GM12878 (cell line): ENCODE results near the gene MEF2C. TPM values are rescaled to one million over a fixed set of nuclear protein-coding genes. Genes with fewer than 3 reads are reported as not detected.

Experiments used
- ATAC-seq: fragments of 200-7000 bp; cut with Tn5 transposase; 3 replicates; pipeline ENCODE4 v1.9.1; 2020; ENCODE audit warnings: mild to moderate bottlenecking, moderate library complexity
- BruUV-seq: library from RNA; stranded (reverse); fragments of 400-500 nt; replicated peaks from 2 replicates; lab custom pipeline; 2021; lab: Mats Ljungman, UMichigan
- CTCF ChIA-PET: fragments of 300-600 bp; sonication (Branson Sonifier 250); formaldehyde crosslinking; extraction: SDS; loops from one replicate; lab custom pipeline; 2021; ENCODE audit warnings: inconsistent platforms; lab: Yijun Ruan, JAX
- POLR2A ChIA-PET: fragments of 350-600 bp; formaldehyde crosslinking; extraction: SDS; loops from one replicate; lab custom pipeline; 2021; ENCODE audit warnings: inconsistent platforms; lab: Charles Lee
- RAD21 ChIA-PET: fragments of 300-600 bp; sonication (Branson Sonifier 250); formaldehyde crosslinking; loops from one replicate; lab custom pipeline; 2023; ENCODE audit warnings: antibody characterized with exemption; ENCODE audit not compliant: unreplicated experiment; lab: Charles Lee
- SMC1A ChIA-PET: fragments of 300-600 bp; sonication (Branson Sonifier 250); formaldehyde crosslinking; loops from one replicate; lab custom pipeline; 2023; ENCODE audit not compliant: unreplicated experiment, uncharacterized antibody; lab: Charles Lee
- DNase-seq: peaks from one replicate; pipeline ENCODE4 v3.0.0-alpha.2; 2011; ENCODE audit warnings: low read depth, low spot score
- FAIRE-seq: peaks from 3 replicates; lab custom pipeline; 2011; peaks lifted over from hg19 to GRCh38; lab: Jason Lieb, UNC
- H2AFZ ChIP-seq: 2 replicates; pipeline ENCODE4 v1.6.0; 2011; ENCODE audit warnings: low read depth, low read length, control low read depth; ENCODE audit not compliant: control insufficient read depth
- H3K27ac ChIP-seq: 2 replicates; pipeline ENCODE4 v1.5.1; 2011; ENCODE audit warnings: control low read depth; ENCODE audit not compliant: control insufficient read depth, insufficient read depth
- H3K27me3 ChIP-seq, 2 experiments: replicated peaks in 1 of 2; 2 replicates each; pipeline versions ENCODE4 v1.6.0 to v1.6.1; 2011; ENCODE audit warnings: low read length in 1 of 2; ENCODE audit not compliant: control insufficient read depth in 2 of 2, insufficient read depth in 2 of 2
- H3K36me3 ChIP-seq, 2 experiments: 2 replicates each; pipeline ENCODE4 v1.5.1; 2011; ENCODE audit warnings: low read length in 1 of 2; ENCODE audit not compliant: control insufficient read depth in 2 of 2, insufficient read depth in 2 of 2
- H3K4me1 ChIP-seq: 2 replicates; pipeline ENCODE4 v1.6.1; 2011; ENCODE audit warnings: mild to moderate bottlenecking, low read length, moderate library complexity, mixed read lengths; ENCODE audit not compliant: control insufficient read depth, insufficient read depth
- H3K4me2 ChIP-seq: 2 replicates; pipeline ENCODE4 v1.6.0; 2011; ENCODE audit warnings: control low read depth; ENCODE audit not compliant: control insufficient read depth, insufficient read depth
- H3K4me3 ChIP-seq: fragments of 200-600 bp; sonication (generic); 2 replicates; pipeline ENCODE4 v1.5.1; 2016
- H3K79me2 ChIP-seq: 2 replicates; pipeline ENCODE4 v1.6.0; 2011; ENCODE audit warnings: low read length; ENCODE audit not compliant: control insufficient read depth, insufficient read depth
- H3K9ac ChIP-seq: 2 replicates; pipeline ENCODE4 v1.8.0; 2011; ENCODE audit warnings: low read length, control low read depth, mixed read lengths; ENCODE audit not compliant: control insufficient read depth, insufficient read depth
- H3K9me3 ChIP-seq: replicated peaks from 3 replicates; pipeline ENCODE4 v1.5.1; 2011; ENCODE audit warnings: mild to moderate bottlenecking, low read length; ENCODE audit not compliant: control insufficient read depth, insufficient read depth
- H4K20me1 ChIP-seq: 2 replicates; pipeline ENCODE4 v1.6.0; 2011; ENCODE audit not compliant: control insufficient read depth, insufficient read depth
- BCLAF1 ChIP-seq: fragments of 450-650 bp; IDR thresholded peaks from 2 replicates; pipeline ENCODE4 v1.6.1; 2017; ENCODE audit warnings: antibody characterized with exemption, mild to moderate bottlenecking, moderate library complexity
- CBFB ChIP-seq: IDR thresholded peaks from 2 replicates; pipeline ENCODE4 v1.6.1; 2016; ENCODE audit warnings: antibody characterized with exemption, low read depth
- CREB1 ChIP-seq: IDR thresholded peaks from 2 replicates; pipeline ENCODE4 v1.6.1; 2012; ENCODE audit warnings: low read depth, mild to moderate bottlenecking, inconsistent platforms
- EED ChIP-seq: sonication (generic); IDR thresholded peaks from 2 replicates; pipeline ENCODE4 v1.6.1; 2016; ENCODE audit warnings: antibody characterized with exemption, low read depth
- ESRRA ChIP-seq: IDR thresholded peaks from 2 replicates; pipeline ENCODE4 v1.6.1; 2012; ENCODE audit warnings: mild to moderate bottlenecking, low read length, improper control_type of control experiment
- GABPA ChIP-seq: IDR thresholded peaks from 2 replicates; pipeline ENCODE4 v1.6.1; 2014; ENCODE audit warnings: antibody characterized with exemption, low read depth, mild to moderate bottlenecking, inconsistent platforms
- JUNB ChIP-seq: IDR thresholded peaks from 2 replicates; pipeline ENCODE4 v1.6.1; 2016; ENCODE audit warnings: antibody characterized with exemption, mild to moderate bottlenecking
- JUND ChIP-seq: IDR thresholded peaks from 2 replicates; pipeline ENCODE4 v1.6.1; 2012; ENCODE audit warnings: low read depth, mild to moderate bottlenecking, low read length, improper control_type of control experiment, moderate library complexity
- MAX ChIP-seq: IDR thresholded peaks from 2 replicates; pipeline ENCODE4 v1.6.1; 2012; ENCODE audit warnings: low read depth, low read length, improper control_type of control experiment
- POLR2AphosphoS5 ChIP-seq: IDR thresholded peaks from 2 replicates; pipeline ENCODE4 v1.6.1; 2011; ENCODE audit warnings: mild to moderate bottlenecking, low read length, inconsistent platforms
- RAD21 ChIP-seq: IDR thresholded peaks from 2 replicates; pipeline ENCODE4 v1.6.1; 2011; ENCODE audit warnings: mild to moderate bottlenecking, low read depth, low read length, moderate library complexity; ENCODE audit not compliant: insufficient read depth
- SMC3 ChIP-seq: IDR thresholded peaks from 2 replicates; pipeline ENCODE4 v1.6.1; 2011; ENCODE audit warnings: low read length, improper control_type of control experiment, borderline replicate concordance
- TARDBP ChIP-seq: IDR thresholded peaks from 2 replicates; pipeline ENCODE4 v1.6.1; 2016; ENCODE audit warnings: borderline replicate concordance
- YBX1 ChIP-seq: fragments of 450-650 bp; IDR thresholded peaks from 2 replicates; pipeline ENCODE4 v1.6.1; 2016; ENCODE audit warnings: antibody characterized with exemption
- YY1 ChIP-seq: IDR thresholded peaks from 2 replicates; pipeline ENCODE4 v1.6.1; 2011; ENCODE audit warnings: low read depth, mild to moderate bottlenecking, low read length
- ZBTB4 ChIP-seq: fragments of 450-650 bp; formaldehyde crosslinking; IDR thresholded peaks from 2 replicates; pipeline ENCODE4 v1.4.0; 2022; ENCODE audit warnings: mild to moderate bottlenecking, moderate library complexity
- ZNF384 ChIP-seq: IDR thresholded peaks from 2 replicates; pipeline ENCODE4 v1.6.1; 2012; ENCODE audit warnings: low read depth, mild to moderate bottlenecking, low read length, improper control_type of control experiment, borderline replicate concordance
- WGBS: methylation state at CpG from one replicate; pipeline ENCODE4 v1.1.6; 2016; ENCODE audit warnings: low lambda C conversion rate; ENCODE audit not compliant: insufficient replicate concordance, insufficient coverage; ENCODE audit errors: missing lambda C conversion rate; 5-methylcytosine and 5-hydroxymethylcytosine counted together
- in situ Hi-C: fragments of 300-500 bp; cut with MboI; formaldehyde crosslinking; loops from 9 replicates; pipeline ENCODE4 v1.14.3; 2018; ENCODE audit warnings: mixed read lengths
- intact Hi-C: fragments of 100-400 bp; cut with micrococcal nuclease; formaldehyde crosslinking; loops from one replicate; pipeline ENCODE4 v1.14.2; 2022; ENCODE audit not compliant: unreplicated experiment
- polyA plus RNA-seq, 11 experiments: library from polyadenylated mRNA; depleted of rRNA in 4 of 11; unstranded in 6 of 11; stranded (reverse) in 5 of 11; fragments of >200 nt; fragmentation: Nextera tagmentation in 4 of 11; fragmentation: Illumina TruSeq in 1 of 11; extraction: Ambion mirVana in 4 of 11; extraction: Trizol in 1 of 11; gene quantifications; 1 replicate in 1 of 11; 2 replicates in 10 of 11; pipeline versions ENCODE4 v1.2.1 to v1.2.3, GENCODE V29; 2011 to 2016; ENCODE audit warnings: inconsistent platforms in 2 of 11, missing spikeins in 2 of 11, low read depth in 1 of 11
- total RNA-seq, 4 experiments: library from RNA; depleted of rRNA in 3 of 4; stranded (reverse); fragments of >200 nt in 3 of 4; fragmentation: Illumina TruSeq in 1 of 4; extraction: Trizol in 1 of 4; gene quantifications; 2 replicates each; pipeline versions ENCODE4 v1.2.1 to v1.2.3, GENCODE V29; 2013 to 2021

Gene MEF2C
- total and polyA plus RNA-seq, 10 of the 15 experiments (the other 5 are each of a cell fraction or from before 2014, with no cell fraction given): 104 to 225 (median 180) TPM

DNA sequence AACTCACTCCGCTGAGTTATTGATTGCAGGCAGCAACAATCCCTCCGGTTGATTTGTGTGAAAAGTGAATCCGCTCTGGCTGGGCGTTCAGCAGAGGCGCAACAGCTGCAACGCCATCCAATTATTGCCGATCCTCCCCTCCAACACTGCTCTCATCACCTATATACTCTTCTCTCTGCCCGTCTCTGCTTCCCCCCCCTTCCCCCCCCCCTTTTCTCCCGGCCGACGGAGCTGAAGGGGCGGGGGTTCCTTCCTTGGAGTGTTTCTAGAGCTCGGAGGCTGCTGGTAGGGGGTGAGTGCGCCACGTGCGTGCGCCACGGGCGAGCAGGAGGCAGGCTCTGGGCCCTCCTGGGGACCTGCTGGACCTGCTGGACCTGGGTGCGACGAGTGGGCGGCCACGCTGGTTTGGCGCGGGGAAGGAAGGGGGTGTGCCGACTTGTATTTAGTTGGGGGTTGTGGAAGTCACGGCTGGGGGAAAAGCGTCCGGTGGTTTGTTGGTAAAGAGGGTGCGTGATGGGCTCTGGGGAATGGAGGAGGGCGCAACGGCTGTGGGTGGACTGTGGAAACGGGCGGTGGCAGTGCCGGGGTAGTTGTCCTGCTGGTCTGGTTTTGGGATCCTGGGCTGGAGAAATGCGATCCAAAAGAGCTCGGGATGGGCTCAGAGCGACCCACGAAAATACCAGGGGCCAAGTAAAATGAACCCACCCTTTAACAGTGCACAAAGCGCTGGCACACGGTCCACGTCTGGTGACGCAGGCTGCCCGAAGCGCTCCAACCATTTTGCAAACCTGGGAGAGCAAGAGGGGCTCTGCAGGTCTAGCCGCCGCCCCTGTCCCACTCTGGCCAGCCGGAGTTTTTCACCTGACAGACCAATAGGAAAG lies 6.4 kb upstream of the MEF2C start:
- Histone ChIP-seq H3K9ac (peak overlapping the region; percentile 97), H3K36me3 (no peaks in the 10 kb centered on the region), H3K79me2 (peaks cover 81% of the 10 kb centered on the region), H3K4me2 (peak overlapping the region; percentile 64), H2AFZ (peak overlapping the region; percentile 71), H3K4me3 (peak overlapping the region; percentile 87), H4K20me1 (no peaks in the 10 kb centered on the region), H3K4me1 (peaks cover 3% of the 10 kb centered on the region), H3K27me3 (no peaks in the 10 kb centered on the region), H3K27ac (peak overlapping the region; percentile 98), H3K9me3 (no peaks in the 10 kb centered on the region)
- ChIA-PET CTCF (interaction anchor here (0.6 to 1.4 kb wide), 9 partner anchors 9 to 840 kb away, joined by 3 to 7 read pairs (median 3); no protein-coding TSS in a partner anchor), RAD21 (interaction anchor here (0.6 to 3.1 kb wide), 15 partner anchors 40 to 840 kb away, joined by 3 to 22 read pairs (median 4); no protein-coding TSS in a partner anchor), SMC1A (interaction anchor here (0.6 to 3.1 kb wide), 25 partner anchors 9 to 840 kb away, joined by 3 to 12 read pairs (median 4); no protein-coding TSS in a partner anchor), POLR2A (interaction anchor here (0.6 to 1.7 kb wide), 6 partner anchors 52 to 1100 kb away, joined by 3 to 8 read pairs (median 4); no protein-coding TSS in a partner anchor)
- DNase-seq (no peak), FAIRE-seq (no peak), ATAC-seq (peak; percentile 56)
- under 1% methylated on average over 41 of the region's 48 CpGs for WGBS
- intact Hi-C loops (loop anchor here (5.0 to 10.0 kb wide), 4 partner anchors 193 to 1295 kb away; no protein-coding TSS in a partner anchor), in situ Hi-C loops (loop anchor here (5.0 to 10.0 kb wide), 3 partner anchors 152 to 545 kb away; no protein-coding TSS in a partner anchor)
- BruUV-seq: TSS peak; percentile 82
- peak; percentile 66; the same call in 1 of the 2 replicates for TF ChIP-seq POLR2AphosphoS5
- TF ChIP-seq YY1: peak; percentile 73; the same call in 1 of the 2 replicates
- peak; percentile 82 for TF ChIP-seq MAX
- peak; percentile 46; the same call in 1 of the 2 replicates for TF ChIP-seq CBFB
- TF ChIP-seq SMC3: no peak
- TF ChIP-seq RAD21: peak; percentile 2; the same call in 1 of the 2 replicates
- TF ChIP-seq JUND: no peak
- peak; percentile 25; the same call in 1 of the 2 replicates for TF ChIP-seq EED
- TF ChIP-seq GABPA: no peak
- TF ChIP-seq YBX1: no peak
- no peak for TF ChIP-seq ESRRA
- TF ChIP-seq CREB1: no peak
- TF ChIP-seq BCLAF1: no peak
- TF ChIP-seq TARDBP: no peak
- no peak for TF ChIP-seq JUNB
- no peak for TF ChIP-seq ZNF384
- TF ChIP-seq ZBTB4: no peak
